Epithelial cell of proximal tubule (primary cell): ENCODE measurements around the gene ATG16L2. TPM values are rescaled to one million over a fixed set of nuclear protein-coding genes. Genes with fewer than 3 reads are reported as not detected.
"Not testable (repeated sequence)": the region's sequence is repeated elsewhere in the genome, so short reads cannot be mapped to it uniquely, and the experiment has no call there.

ENCODE experiments used
- DNase-seq: peaks from one replicate; pipeline ENCODE4 v3.0.0-alpha.2; 2011; ENCODE audit warnings: low read depth
- H3K4me3 ChIP-seq: 2 replicates; pipeline ENCODE4 v1.5.1; 2011; ENCODE audit warnings: low read depth, mild to moderate bottlenecking, low read length
- CTCF ChIP-seq: conservative IDR thresholded peaks from 2 replicates; pipeline ENCODE4 v1.5.1; 2012; ENCODE audit warnings: low read depth, mild to moderate bottlenecking, low read length
- total RNA-seq: library from RNA; depleted of rRNA; stranded (reverse); fragments of >200 nt; gene quantifications from 2 replicates; pipeline ENCODE4 v1.2.3, GENCODE V29; 2015

ATG16L2 gene
- total RNA-seq, 1 donor from 2014 or later = 40.1 TPM

GRCh38 chr11:72826191-72826941 lies 12.2 kb downstream of the ATG16L2 start:
- no peak for DNase-seq
- H3K4me3 ChIP-seq = no peak overlapping the region
- TF ChIP-seq CTCF = no peak

GRCh38 chr11:72826942-72827480 lies 12.8 kb downstream of the ATG16L2 start:
- no peak for TF ChIP-seq CTCF
- no peak for DNase-seq
- H3K4me3 ChIP-seq = no peak overlapping the region

- H3K4me3 ChIP-seq, DNase-seq: not testable (repeated sequence)
These were observed 13.4 kb downstream of the ATG16L2 start for GRCh38 chr11:72827656-72828055.

- no peak overlapping the region for H3K4me3 ChIP-seq
- TF ChIP-seq CTCF = no peak
- DNase-seq = no peak
These were observed 13.9 kb downstream of the ATG16L2 start for GRCh38 chr11:72828081-72828567.

GRCh38 chr11:72828692-72829101 lies 14.5 kb downstream of the ATG16L2 start:
- no peak for TF ChIP-seq CTCF
- no peak for DNase-seq
- H3K4me3 ChIP-seq = no peak overlapping the region

GRCh38 chr11:72829178-72829577 lies 15.0 kb downstream of the ATG16L2 start:
- TF ChIP-seq CTCF = no peak
- no peak overlapping the region for H3K4me3 ChIP-seq

GRCh38 chr11:72829884-72830533 lies 15.8 kb downstream of the ATG16L2 start:
- TF ChIP-seq CTCF = no peak
- no peak overlapping the region for H3K4me3 ChIP-seq
- DNase-seq = no peak

More at GRCh38 chr11:72829178-72829577, 15.0 kb downstream of the ATG16L2 start:
- no peak for DNase-seq
